HCT116 (cell line): ENCODE data around the gene MALRD1.

Experiments used
- CTCF ChIP-seq, 3 experiments: fragments of 200-600 bp in 1 of 3; sonication (generic) in 1 of 3; IDR thresholded peaks in 2 of 3; conservative IDR thresholded peaks in 1 of 3; 2 replicates each; pipeline ENCODE4 v1.5.1; 2012 to 2017; ENCODE audit warnings: low read depth in 2 of 3, low read length in 2 of 3, antibody characterized with exemption in 1 of 3, borderline replicate concordance in 1 of 3, control low read depth in 1 of 3, mild to moderate bottlenecking in 1 of 3, mixed read lengths in 1 of 3, mixed run types in 1 of 3, moderate library complexity in 1 of 3; ENCODE audit not compliant: insufficient read depth in 1 of 3
- EZH2 ChIP-seq: fragments of 200-600 bp; sonication (generic); IDR thresholded peaks from 2 replicates; pipeline ENCODE4 v1.6.1; 2017; ENCODE audit warnings: antibody characterized with exemption, mixed run types
- REST ChIP-seq: IDR thresholded peaks from 2 replicates; pipeline ENCODE4 v1.6.1; 2012; ENCODE audit warnings: low read depth
- TF ChIP-seq, protein P1 (sequence below): IDR thresholded peaks from 2 replicates; pipeline ENCODE4 v1.6.1; 2012

GRCh38 chr10:19706904-19707303 is 658.3 kb downstream of the MALRD1 start:
- TF ChIP-seq CTCF (IDR thresholded peaks at IDR 0.05 in 2 of 3, conservative IDR thresholded peaks at IDR 0.05 in 1 of 3; ENCODE audit: borderline replicate concordance in 1 of 3, insufficient read depth in 1 of 3, low read depth in 2 of 3, low read length in 2 of 3) (no peak), REST (no peak), EZH2 (no peak)
- TF ChIP-seq, protein P1, sequence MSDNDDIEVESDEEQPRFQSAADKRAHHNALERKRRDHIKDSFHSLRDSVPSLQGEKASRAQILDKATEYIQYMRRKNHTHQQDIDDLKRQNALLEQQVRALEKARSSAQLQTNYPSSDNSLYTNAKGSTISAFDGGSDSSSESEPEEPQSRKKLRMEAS: no peak
